ENCODE data around the gene LYRM1. TPM values are rescaled to one million over a fixed set of nuclear protein-coding genes. Genes with fewer than 3 reads are reported as not detected.

Gene LYRM1
- total and polyA plus RNA-seq, 10 of the 15 experiments (the other 5 are each of a cell fraction or from before 2014, with no cell fraction given): 18.4 to 54.4 (median 38.0) TPM

GRCh38 chr16:20884240-20884556 lies 16.4 kb upstream of the LYRM1 start (continued):
- TF ChIP-seq FOXK2 (IDR thresholded peaks at IDR 0.05) (no peak), SMAD1 (IDR thresholded peaks at IDR 0.05; ENCODE audit: low read depth, partially characterized antibody) (no peak), ATF3 (IDR thresholded peaks at IDR 0.05; ENCODE audit: borderline replicate concordance, extremely low read depth, low read depth, low read length) (no peak), TBL1XR1 (IDR thresholded peaks at IDR 0.05; ENCODE audit: low read depth, low read length) (no peak), LARP7 (IDR thresholded peaks at IDR 0.05) (no peak), ASH2L (IDR thresholded peaks at IDR 0.05; ENCODE audit: borderline replicate concordance, low read depth) (no peak), NR2C1 (IDR thresholded peaks at IDR 0.05) (no peak)

- no peak overlapping the region for H3K4me2 ChIP-seq (ENCODE audit: control insufficient read depth, insufficient read depth)
- FAIRE-seq: no peak
- no peaks in the 10 kb centered on the region for H3K4me1 ChIP-seq (ENCODE audit: control insufficient read depth, insufficient read depth, low read length)
- no peak overlapping the region for H2AFZ ChIP-seq (ENCODE audit: control insufficient read depth, low read depth, low read length)
- POLR2A ChIA-PET: no interaction called here
- CTCF ChIA-PET: interaction anchor here (1.6 kb wide), 1 partner anchor 37 kb away, joined by 4 read pairs; no protein-coding TSS in a partner anchor
- H4K20me1 ChIP-seq (ENCODE audit: control insufficient read depth, insufficient read depth): no peaks in the 10 kb centered on the region
- in situ Hi-C loops (cut with MboI) (no loop called here), intact Hi-C loops (cut with micrococcal nuclease; ENCODE audit: unreplicated experiment) (no loop called here)
- no peaks in the 10 kb centered on the region for H3K36me3 ChIP-seq (ENCODE audit: control insufficient read depth in 2 of 2, insufficient read depth in 2 of 2, low read length in 1 of 2)
- H3K27me3 ChIP-seq (replicated peaks in 1 of 2; ENCODE audit: control insufficient read depth in 2 of 2, insufficient read depth in 2 of 2, low read length in 1 of 2): no peaks in the 10 kb centered on the region
- no peak for DNase-seq (ENCODE audit: low read depth, low spot score)
- no peak for TF ChIP-seq MXI1 (IDR thresholded peaks at IDR 0.05; ENCODE audit: low read depth, low read length)
- TF ChIP-seq CREM (IDR thresholded peaks at IDR 0.05; ENCODE audit: low read depth): no peak
- no peak for TF ChIP-seq SUZ12 (IDR thresholded peaks at IDR 0.05; ENCODE audit: unreplicated experiment)
- TF ChIP-seq PML (IDR thresholded peaks at IDR 0.05; ENCODE audit: low read length): no peak
- no peak for TF ChIP-seq SREBF1 (IDR thresholded peaks at IDR 0.05; ENCODE audit: low read length)
- TF ChIP-seq YBX1 (IDR thresholded peaks at IDR 0.05): no peak
- TF ChIP-seq EZH2 (IDR thresholded peaks at IDR 0.05; ENCODE audit: borderline replicate concordance, control insufficient read depth, low read depth, low read length): no peak
- TF ChIP-seq FOXM1 (IDR thresholded peaks at IDR 0.05; ENCODE audit: low read depth, low read length): no peak
- no peak for TF ChIP-seq SUPT20H (IDR thresholded peaks at IDR 0.05; ENCODE audit: borderline replicate concordance, control insufficient read depth, low read depth, low read length)
- no peak for TF ChIP-seq KDM1A (IDR thresholded peaks at IDR 0.05; ENCODE audit: borderline replicate concordance)
- no peak for TF ChIP-seq BRCA1 (IDR thresholded peaks at IDR 0.05; ENCODE audit: low read depth, low read length)
- TF ChIP-seq MEF2A (IDR thresholded peaks at IDR 0.05; ENCODE audit: insufficient read depth, low read depth, low read length): no peak
- no peak for TF ChIP-seq ZBTB40 (IDR thresholded peaks at IDR 0.05; ENCODE audit: borderline replicate concordance)
- BruUV-seq (replicated peaks): no TSS peak
- SMC1A ChIA-PET (ENCODE audit: uncharacterized antibody, unreplicated experiment): interaction anchor here (1.0 to 2.4 kb wide), 3 partner anchors 11 to 36 kb away, joined by 3 to 7 read pairs (median 6); no protein-coding TSS in a partner anchor
- RAD21 ChIA-PET (ENCODE audit: unreplicated experiment): interaction anchor here (3.0 kb wide), 1 partner anchor 36 kb away, joined by 7 read pairs; no protein-coding TSS in a partner anchor
- no peaks in the 10 kb centered on the region for H3K79me2 ChIP-seq (ENCODE audit: control insufficient read depth, insufficient read depth, low read length)
- H3K9ac ChIP-seq (ENCODE audit: control insufficient read depth, insufficient read depth, low read length): no peak overlapping the region
- H3K27ac ChIP-seq (ENCODE audit: control insufficient read depth, insufficient read depth): no peak overlapping the region
- WGBS (ENCODE audit: insufficient coverage, insufficient replicate concordance, low lambda C conversion rate, missing lambda C conversion rate): 68% methylated on average over 1 of the region's 1 CpG
- no peaks in the 10 kb centered on the region for H3K9me3 ChIP-seq (replicated peaks; ENCODE audit: control insufficient read depth, insufficient read depth, low read length)
- H3K4me3 ChIP-seq: no peak overlapping the region
- ATAC-seq: no peak
Observed at GRCh38 chr16:20886320-20886719, 14.3 kb upstream of the LYRM1 start.

Measured in GM12878 (cell line).